ENCODE results near the gene HSF4.

Gene HSF4

GRCh38 chr16:67150047-67150832 lies 14.3 kb upstream of the HSF4 start:
- no peak for TF ChIP-seq CTCF (conservative IDR thresholded peaks at IDR 0.05; ENCODE audit: low read depth, low read length)
- DNase-seq (ENCODE audit: low read depth) = no peak
- peak overlapping the region; percentile 53 for H3K4me3 ChIP-seq (ENCODE audit: low read length)

- peak within 1 kb of the TSS; percentile 53 for H3K4me3 ChIP-seq (ENCODE audit: low read length)
- no peak for TF ChIP-seq CTCF (conservative IDR thresholded peaks at IDR 0.05; ENCODE audit: low read depth, low read length)
- DNase-seq (ENCODE audit: low read depth) = no peak
Observed at GRCh38 chr16:67150833-67151396, 13.6 kb upstream of the HSF4 start, which contains the start of gene B3GNT9. B3GNT9 (minus strand) TSS chr16:67150998; CDS start chr16:67150485, 513 bp downstream.

GRCh38 chr16:67151431-67152097 lies 13.0 kb upstream of the HSF4 start:
- DNase-seq (ENCODE audit: low read depth) = no peak
- H3K4me3 ChIP-seq (ENCODE audit: low read length) = no peak overlapping the region
- no peak for TF ChIP-seq CTCF (conservative IDR thresholded peaks at IDR 0.05; ENCODE audit: low read depth, low read length)

DNA sequence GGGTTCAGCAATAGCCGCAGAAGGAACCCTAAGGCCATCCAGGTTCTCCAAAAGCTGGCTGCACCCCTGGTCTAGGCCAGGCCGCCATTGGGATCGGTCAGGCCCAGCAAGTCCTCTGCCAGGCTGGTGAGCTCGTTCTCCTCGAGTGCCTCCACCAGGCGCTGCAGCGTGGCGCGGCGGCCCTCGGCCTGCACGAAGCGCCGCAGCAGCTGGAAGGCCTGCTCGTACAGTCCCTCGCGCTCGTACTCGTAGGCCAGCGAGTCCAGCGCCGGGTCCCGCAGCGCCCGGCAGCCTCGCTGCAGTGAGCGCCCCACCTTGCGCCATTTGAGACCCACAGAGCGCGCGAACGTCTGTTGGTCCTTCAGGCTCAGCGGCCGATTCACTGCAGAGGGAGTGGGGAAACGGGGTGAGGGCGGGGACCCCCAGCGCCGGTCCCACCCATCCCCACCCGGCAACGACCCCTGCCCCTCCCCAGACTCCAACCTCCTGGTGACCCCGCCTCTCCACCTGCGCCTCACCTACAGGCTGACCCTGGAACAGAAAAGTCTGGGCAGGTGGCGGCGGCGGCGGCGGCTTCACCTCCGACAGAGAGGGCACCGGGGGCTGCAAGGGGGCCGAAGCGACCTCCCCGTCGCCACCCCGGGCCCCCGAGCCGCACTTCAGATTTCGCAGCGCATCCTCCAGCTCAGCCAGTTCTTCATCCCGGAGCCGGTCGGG lies 9.8 kb upstream of the HSF4 start:
- TF ChIP-seq CTCF (conservative IDR thresholded peaks at IDR 0.05; ENCODE audit: low read depth, low read length) = no peak
- H3K4me3 ChIP-seq (ENCODE audit: low read length) = peak overlapping the region; percentile 20
- DNase-seq (ENCODE audit: low read depth) = no peak

GRCh38 chr16:67155295-67156142 lies 9.0 kb upstream of the HSF4 start:
- no peak for DNase-seq (ENCODE audit: low read depth)
- peak; percentile 72 for TF ChIP-seq CTCF (conservative IDR thresholded peaks at IDR 0.05; ENCODE audit: low read depth, low read length)
- peak overlapping the region; percentile 20 for H3K4me3 ChIP-seq (ENCODE audit: low read length)

DNA sequence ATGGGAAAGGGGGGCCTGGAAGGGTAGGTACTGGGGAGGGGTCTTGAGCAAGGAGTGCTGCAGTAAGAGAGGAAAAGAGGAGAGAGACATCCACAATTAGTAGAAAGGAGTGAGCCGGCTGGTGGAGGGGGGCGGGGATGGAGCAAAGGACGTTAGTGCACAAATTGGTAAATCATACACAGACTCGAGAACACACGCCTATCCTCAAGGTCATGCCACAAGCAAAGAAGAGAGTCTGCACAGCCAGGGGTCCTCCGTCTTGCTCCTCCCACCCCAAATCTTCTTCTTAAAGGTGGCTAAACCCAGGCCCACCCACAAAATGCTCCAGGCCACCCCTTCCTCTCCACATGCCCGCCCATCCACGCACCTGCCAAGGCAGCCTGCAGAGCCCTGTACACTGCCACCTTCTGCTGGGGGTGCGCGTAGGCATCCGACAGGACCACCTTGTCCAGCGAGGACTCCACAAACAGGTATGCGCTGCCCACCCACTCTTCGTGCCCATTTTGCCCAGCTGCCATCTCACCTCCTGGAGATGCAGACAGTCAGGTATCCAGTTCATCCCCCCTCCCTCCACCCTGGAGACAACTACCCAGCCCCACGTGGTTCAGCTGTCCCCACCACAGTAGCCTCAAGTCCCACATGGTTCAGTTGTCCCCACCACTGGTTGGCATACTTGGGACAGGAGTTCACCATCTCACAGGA lies 8.3 kb upstream of the HSF4 start:
- no peak overlapping the region for H3K4me3 ChIP-seq (ENCODE audit: low read length)
- no peak for DNase-seq (ENCODE audit: low read depth)

More for the DNA sequence above, 8.3 kb upstream of the HSF4 start:
- no peak for TF ChIP-seq CTCF (conservative IDR thresholded peaks at IDR 0.05; ENCODE audit: low read depth, low read length)
